RPMI7951 (cell line): ENCODE measurements around the gene RUBCN. TPM values are rescaled to one million over a fixed set of nuclear protein-coding genes. Genes with fewer than 3 reads are reported as not detected.
A peak's percentile ranks its signal among the peaks of the same experiment; 100 is the strongest.
"Not testable (repeated sequence)": the region's sequence is repeated elsewhere in the genome, so short reads cannot be mapped to it uniquely, and the experiment has no call there.

Source experiments
- DNase-seq: peaks from one replicate; pipeline ENCODE4 v3.0.0-alpha.2; 2012; ENCODE audit warnings: low read depth
- total RNA-seq: library from RNA; depleted of rRNA; stranded (reverse); fragments of >200 nt; shearing (Covaris generic); gene quantifications from 2 replicates; pipeline ENCODE4 v1.2.3, GENCODE V29; 2014

RUBCN gene
- total RNA-seq, 1 experiment from 2014 or later, result 20.4 TPM

GRCh38 chr3:197685546-197685945, 51.2 kb downstream of the RUBCN start:
- DNase-seq, result no peak

DNA sequence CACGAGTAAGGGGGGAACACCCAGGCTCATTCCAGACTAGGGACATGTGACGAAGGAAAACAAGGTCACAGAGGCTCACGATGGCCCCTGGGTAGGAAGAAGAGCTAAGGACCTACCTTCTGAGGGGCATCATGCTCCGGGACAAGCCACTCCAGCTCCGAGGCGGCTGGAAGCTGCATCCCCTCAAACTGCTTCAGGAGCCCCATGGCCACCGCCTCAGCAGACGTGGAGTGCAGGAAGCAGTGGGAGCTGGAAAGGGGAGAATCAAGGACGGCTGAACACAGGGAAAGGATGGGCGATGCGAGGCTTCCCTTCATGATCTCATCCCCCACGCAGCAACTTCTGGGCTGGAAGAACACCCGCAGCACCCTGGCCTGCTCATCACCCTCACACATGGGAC, 53.5 kb downstream of the RUBCN start:
- no peak for DNase-seq

GRCh38 chr3:197682713-197683112, 54.0 kb downstream of the RUBCN start:
- DNase-seq, result peak; percentile 6

DNA sequence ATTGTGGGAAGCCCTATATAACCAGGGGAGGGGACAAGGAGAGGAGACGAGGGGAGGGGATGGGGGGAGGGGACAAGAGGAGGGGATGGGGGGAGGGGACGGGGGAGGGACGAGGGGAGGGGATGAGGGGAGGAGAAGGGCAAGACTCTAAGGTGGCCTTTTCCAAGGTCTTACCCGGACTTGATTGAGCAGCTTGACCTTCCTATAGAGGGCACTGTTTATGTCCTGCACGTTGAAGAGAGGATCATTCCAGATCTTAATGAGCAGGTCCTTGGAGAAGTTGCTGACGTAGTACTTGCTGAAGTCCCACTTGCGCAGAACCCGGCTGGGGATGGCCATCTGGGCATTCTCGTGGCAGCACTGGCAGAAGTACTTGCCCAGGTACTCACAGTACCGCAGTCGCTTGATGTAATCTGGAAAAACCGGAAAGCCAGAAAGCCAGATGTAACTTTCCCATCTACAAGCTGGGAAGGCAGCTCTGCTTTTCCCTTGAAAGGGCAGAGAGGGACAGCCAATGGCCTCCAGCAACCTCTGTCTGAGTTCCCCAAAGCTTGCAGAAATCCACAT, 55.7 kb downstream of the RUBCN start:
- DNase-seq, result no peak

GRCh38 chr3:197675951-197676350, 60.8 kb downstream of the RUBCN start:
- no peak for DNase-seq

- no peak for DNase-seq
Observed at GRCh38 chr3:197675563-197675860, 61.2 kb downstream of the RUBCN start.

GRCh38 chr3:197674741-197675562, 61.8 kb downstream of the RUBCN start:
- DNase-seq, result no peak

DNA sequence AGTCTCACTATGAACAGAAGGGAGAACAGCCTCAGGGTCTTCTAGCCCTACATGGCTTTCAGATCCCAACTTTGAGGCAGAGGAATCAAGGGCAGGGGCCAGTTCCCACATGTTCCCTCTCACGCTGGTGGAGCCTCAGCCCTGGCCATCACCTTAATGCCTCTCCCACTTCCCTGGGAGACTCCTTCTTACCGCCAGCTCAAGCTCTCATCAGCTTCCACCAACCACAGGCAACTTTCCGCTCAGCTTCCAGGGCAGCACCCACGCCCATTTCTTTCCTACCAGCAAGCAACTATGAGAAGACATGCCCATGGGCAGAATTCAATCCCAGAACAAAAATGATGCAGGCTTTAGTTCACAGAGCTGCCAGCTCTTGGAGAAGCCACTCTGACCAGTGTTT, 63.5 kb downstream of the RUBCN start:
- DNase-seq, result no peak

GRCh38 chr3:197670361-197670760, 66.3 kb downstream of the RUBCN start:
- DNase-seq, result no peak

- DNase-seq, result no peak
Observed at GRCh38 chr3:197667968-197668367, 68.7 kb downstream of the RUBCN start.

GRCh38 chr3:197667293-197667692, 69.4 kb downstream of the RUBCN start:
- not testable (repeated sequence) for DNase-seq

DNA sequence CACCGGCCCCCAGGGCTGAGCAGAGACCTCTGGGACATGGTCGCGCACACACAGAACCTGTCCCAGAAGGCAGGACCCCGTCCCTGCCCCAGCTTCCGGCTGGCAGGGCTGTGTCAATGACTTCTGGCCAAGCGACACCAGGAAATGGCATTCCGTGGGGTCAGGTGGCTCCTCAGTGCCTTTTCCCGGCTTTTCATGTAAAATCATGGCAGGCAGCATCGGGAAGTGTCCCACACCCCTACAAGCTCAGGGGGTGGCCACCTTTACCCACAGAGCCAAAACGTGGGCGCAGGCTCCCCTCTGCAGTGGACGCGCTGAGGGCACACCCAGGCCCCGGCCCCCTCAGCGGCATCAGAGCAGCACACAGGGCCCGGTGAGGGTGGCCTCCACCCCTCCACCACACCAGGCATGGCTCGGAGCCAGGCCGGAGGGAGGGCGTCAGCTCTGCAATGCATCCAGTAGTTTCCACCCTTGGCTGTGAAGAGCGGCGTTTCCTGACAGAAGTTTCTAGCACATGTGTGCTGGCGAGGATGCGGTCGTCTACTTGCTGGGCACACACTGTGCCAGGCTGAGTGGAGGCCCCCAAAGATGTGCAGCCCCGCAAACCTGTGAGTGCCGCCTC, 70.4 kb downstream of the RUBCN start:
- DNase-seq, result not testable (repeated sequence)

DNA sequence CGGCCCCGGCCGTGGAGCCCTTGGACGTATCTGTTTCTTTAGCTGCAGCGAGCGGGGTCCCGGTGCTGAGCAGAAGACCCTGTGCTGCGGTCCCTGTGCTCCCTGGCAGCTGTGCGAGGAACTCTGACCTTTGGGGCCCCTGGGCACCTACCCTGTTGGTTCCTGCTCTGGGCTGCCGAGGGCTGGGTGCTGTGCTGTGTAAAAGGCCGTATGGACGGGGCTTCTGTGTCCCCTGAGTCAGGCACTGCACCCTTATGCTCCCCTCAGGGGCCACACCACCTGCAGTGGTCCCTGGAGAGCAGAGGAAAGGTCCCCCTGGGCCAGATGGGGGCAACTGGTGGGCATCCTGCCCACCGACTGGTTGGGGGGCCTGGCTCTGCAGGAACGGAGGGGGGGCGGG, 71.2 kb downstream of the RUBCN start:
- not testable (repeated sequence) for DNase-seq

- not testable (repeated sequence) for DNase-seq
Observed at GRCh38 chr3:197665142-197665491, 71.6 kb downstream of the RUBCN start.

GRCh38 chr3:197664414-197665141, 72.1 kb downstream of the RUBCN start:
- DNase-seq, result not testable (repeated sequence)

DNA sequence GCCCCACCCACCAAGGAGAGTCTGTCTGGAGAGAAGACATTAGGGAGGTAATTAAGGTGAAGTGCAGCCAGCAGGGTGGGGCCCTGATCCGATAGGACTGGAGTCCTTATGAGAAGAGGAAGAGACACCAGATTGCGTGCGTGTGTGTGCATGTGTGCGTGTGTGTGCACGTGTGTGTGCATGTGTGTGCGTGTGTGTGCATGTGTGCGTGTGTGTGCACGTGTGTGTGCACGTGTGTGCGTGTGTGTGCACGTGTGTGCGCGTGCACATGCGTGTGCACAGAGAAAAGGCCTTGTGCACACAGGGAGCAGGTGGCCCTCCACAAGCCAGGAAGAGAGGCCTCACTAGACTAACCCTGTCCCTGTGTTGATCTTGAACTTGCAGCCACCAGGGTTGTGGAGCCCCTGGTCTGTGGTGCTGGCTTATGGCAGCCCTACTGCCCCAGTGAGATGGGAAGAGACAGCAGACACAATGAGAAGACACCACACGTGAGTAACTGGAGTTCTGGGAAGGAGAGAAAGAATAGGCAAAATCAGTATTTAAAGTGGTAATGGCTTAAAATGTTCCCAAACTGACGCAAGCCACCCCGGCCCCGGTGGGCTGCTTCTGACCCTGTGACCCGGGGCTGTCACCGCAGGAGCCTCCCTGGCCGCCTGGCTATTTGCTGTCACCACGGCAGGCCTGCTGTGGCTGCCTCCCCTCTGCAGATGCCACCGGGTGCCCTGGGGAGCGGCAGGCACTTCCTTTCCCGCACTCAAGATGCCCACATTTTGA, 73.2 kb downstream of the RUBCN start:
- not testable (repeated sequence) for DNase-seq

- DNase-seq, result not testable (repeated sequence)
Observed at GRCh38 chr3:197662352-197662751, 74.4 kb downstream of the RUBCN start.

DNA sequence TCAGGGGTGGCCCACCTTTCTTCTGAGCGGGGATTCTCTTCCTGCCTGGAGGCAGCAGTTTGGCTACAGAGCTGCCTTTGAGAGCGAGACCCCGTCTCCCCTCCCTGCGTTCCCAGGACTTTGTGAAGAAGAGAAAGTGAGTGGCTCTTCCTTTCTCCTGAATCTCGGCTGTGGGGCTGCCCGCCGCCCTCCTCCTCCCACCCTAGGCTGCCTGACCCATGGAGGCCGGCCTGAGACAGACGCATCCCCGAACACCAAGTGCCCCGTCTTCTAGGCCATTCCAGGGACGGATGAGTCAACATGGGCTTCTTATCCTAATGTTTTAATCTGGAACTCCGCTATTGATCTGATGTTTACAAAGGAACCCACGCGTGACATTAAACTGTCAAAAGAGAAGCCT, 74.8 kb downstream of the RUBCN start:
- DNase-seq, result not testable (repeated sequence)

- DNase-seq, result not testable (repeated sequence)
Observed at GRCh38 chr3:197661234-197661834, 75.4 kb downstream of the RUBCN start.

DNA sequence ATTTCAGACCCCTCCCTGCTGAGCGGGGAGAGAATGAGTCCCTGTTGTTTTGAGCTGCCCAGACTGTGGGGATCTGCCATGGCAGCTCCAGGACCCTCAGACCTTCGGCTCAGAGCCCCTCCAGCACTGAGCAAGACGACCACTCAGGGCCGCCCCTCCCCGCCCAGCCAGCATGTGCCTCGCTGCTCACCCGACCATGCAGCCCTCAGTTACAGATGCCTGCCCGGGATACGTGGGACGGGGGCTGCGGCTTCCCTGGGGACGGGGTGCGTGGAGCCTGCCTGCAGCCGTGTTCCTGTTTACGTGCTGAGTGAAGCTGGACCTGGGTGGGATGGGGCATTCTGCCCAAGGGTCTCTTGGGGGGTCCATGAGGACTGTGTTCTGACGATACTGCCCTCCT, 77.0 kb downstream of the RUBCN start:
- not testable (repeated sequence) for DNase-seq

- DNase-seq, result not testable (repeated sequence)
Observed at GRCh38 chr3:197659144-197659543, 77.6 kb downstream of the RUBCN start.
